HG03045 (cell line): ENCODE results near the gene ZC3H14.
"Not testable (repeated sequence)": the region's sequence is repeated elsewhere in the genome, so short reads cannot be mapped to it uniquely, and the experiment has no call there.

Source experiments
- ATAC-seq: cut with Tn5 transposase; IDR thresholded peaks from one replicate; pipeline ENCODE4 v1.9.1; 2021; ENCODE audit warnings: mild to moderate bottlenecking, moderate library complexity; ENCODE audit not compliant: unreplicated experiment

Gene ZC3H14

GRCh38 chr14:88562831-88563686 is at the start of gene ZC3H14:
ZC3H14 (plus strand) TSS chr14:88563037; CDS start chr14:88563134, 97 bp downstream.
- peak; percentile 95 for ATAC-seq

- ATAC-seq: no peak
These were observed 47.2 kb upstream of the ZC3H14 start for GRCh38 chr14:88515499-88516221.

GRCh38 chr14:88516861-88517357 is 45.9 kb upstream of the ZC3H14 start:
- no peak for ATAC-seq

- ATAC-seq: no peak
These were observed 44.0 kb upstream of the ZC3H14 start for GRCh38 chr14:88518592-88519512.

- ATAC-seq: no peak
These were observed 42.9 kb upstream of the ZC3H14 start for GRCh38 chr14:88519907-88520306.

GRCh38 chr14:88521818-88522217 is 41.0 kb upstream of the ZC3H14 start:
- ATAC-seq: no peak

- ATAC-seq: no peak
These were observed 40.4 kb upstream of the ZC3H14 start for GRCh38 chr14:88522393-88522792.

GRCh38 chr14:88529889-88530288 is 32.9 kb upstream of the ZC3H14 start:
- ATAC-seq: not testable (repeated sequence)

GRCh38 chr14:88533064-88533602 is 29.7 kb upstream of the ZC3H14 start:
- no peak for ATAC-seq

- ATAC-seq: no peak
These were observed 27.7 kb upstream of the ZC3H14 start for GRCh38 chr14:88535149-88535548.

- ATAC-seq: no peak
These were observed 27.0 kb upstream of the ZC3H14 start for GRCh38 chr14:88535813-88536212.

- no peak for ATAC-seq
These were observed 21.5 kb upstream of the ZC3H14 start for GRCh38 chr14:88541324-88541723.

- no peak for ATAC-seq
These were observed 19.7 kb upstream of the ZC3H14 start for GRCh38 chr14:88542857-88543795.

- ATAC-seq: no peak
These were observed 17.6 kb upstream of the ZC3H14 start for GRCh38 chr14:88545256-88545655.

- ATAC-seq: no peak
These were observed 16.0 kb upstream of the ZC3H14 start for GRCh38 chr14:88546621-88547385.

GRCh38 chr14:88547386-88547780 is 15.5 kb upstream of the ZC3H14 start:
- ATAC-seq: no peak

GRCh38 chr14:88550078-88550477 is 12.8 kb upstream of the ZC3H14 start:
- ATAC-seq: no peak

- no peak for ATAC-seq
These were observed 11.6 kb upstream of the ZC3H14 start for GRCh38 chr14:88551094-88551870.
